B cell (primary cell): Measurements from ENCODE around the gene NAP1L1.

Source experiments
- CTCF ChIP-seq: fragments of 200-600 bp; IDR thresholded peaks from one replicate; pipeline ENCODE4 v1.8.0; 2022; ENCODE audit warnings: antibody characterized with exemption, mild to moderate bottlenecking
- EZH2 ChIP-seq: IDR thresholded peaks from 2 replicates; pipeline ENCODE4 v1.6.1; 2012; ENCODE audit warnings: borderline replicate concordance, low read depth, mild to moderate bottlenecking, moderate library complexity, low read length; ENCODE audit not compliant: insufficient read depth, poor library complexity, severe bottlenecking

GRCh38 chr12:76080017-76080728 lies 4.3 kb downstream of the NAP1L1 start:
- TF ChIP-seq CTCF: no peak
- TF ChIP-seq EZH2: no peak
